HG03280 (cell line): ENCODE data around the gene RPL35.

Experiments
- ATAC-seq: cut with Tn5 transposase; IDR thresholded peaks from one replicate; pipeline ENCODE4 v1.9.1; 2021; ENCODE audit warnings: mild to moderate bottlenecking, moderate library complexity; ENCODE audit not compliant: unreplicated experiment

Gene RPL35

DNA sequence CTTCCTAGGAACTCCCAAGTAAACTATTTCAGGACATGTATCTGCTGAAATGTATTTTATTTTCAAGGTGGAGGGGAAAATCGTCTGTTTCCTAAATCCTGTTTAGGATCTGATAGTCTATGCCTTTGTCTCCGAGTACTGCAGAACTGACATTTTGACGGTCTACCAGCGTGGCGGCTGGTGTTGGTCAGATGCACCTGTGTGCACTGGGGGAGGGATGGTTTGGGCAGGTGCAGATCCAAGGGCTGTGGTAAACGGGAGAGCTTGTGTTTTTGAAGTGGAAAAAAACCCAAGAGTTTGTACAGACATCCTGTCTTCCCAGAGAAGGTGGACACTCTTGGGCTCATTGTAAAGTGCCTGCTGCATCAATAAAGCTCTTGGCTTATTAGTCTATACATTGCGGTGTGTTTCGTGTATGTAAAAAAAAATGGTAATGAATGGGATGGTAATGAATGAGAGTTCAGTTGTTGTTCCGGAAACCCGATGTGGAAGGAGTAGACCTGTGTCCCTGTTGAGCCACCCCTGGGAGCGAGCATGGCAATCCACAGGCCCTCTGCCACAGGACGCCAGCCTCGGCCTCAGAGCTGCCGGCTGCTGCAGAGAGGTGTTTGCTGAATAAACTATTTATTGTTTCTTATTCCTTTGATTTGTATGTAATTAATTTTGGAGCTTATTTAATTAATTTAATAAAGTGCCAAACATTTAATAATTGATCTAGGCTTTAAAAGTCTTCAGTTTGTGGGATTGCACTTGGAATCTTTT, 15.4 kb upstream of the RPL35 start:
- ATAC-seq = no peak

DNA sequence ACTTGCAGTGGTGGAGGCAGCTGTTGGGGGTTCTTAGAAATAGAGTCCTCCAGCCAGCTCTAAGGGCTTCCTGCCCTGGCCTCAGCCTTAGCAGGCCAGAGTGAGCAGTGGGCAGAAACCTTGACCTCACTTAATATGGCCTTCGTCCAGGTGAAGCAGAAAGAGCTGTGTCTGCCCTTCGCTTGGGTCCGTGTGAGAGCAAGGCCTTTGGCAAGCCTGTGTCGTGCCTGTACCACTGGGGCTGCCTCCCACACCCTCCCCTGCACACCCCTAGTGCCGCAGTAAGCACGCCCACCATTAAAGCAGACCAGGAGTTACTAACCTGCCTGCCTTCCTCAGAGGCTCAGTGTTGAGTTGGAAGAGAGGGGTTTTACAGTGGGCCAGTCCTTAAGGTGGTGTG, 13.7 kb upstream of the RPL35 start:
- no peak for ATAC-seq

DNA sequence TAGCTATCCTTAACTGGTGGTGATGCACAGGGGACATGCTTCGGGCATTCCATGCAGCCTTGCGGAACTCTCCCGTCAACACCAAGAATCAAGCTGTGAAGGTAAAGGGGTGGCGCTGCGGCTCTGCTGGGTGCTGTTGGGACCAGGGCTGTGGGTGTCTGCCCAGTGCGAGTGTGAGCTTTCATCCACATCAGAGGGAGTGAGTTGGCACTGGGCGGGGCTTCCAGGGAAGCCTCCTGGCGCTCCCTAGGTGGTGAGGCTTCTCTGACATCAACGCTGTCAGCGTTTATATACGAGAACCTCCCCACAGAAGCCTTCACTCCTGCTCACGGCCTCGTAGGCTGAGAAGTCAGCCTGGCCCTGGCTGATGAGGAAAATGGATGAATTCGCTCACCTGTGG, 11.9 kb upstream of the RPL35 start:
- ATAC-seq = no peak

DNA sequence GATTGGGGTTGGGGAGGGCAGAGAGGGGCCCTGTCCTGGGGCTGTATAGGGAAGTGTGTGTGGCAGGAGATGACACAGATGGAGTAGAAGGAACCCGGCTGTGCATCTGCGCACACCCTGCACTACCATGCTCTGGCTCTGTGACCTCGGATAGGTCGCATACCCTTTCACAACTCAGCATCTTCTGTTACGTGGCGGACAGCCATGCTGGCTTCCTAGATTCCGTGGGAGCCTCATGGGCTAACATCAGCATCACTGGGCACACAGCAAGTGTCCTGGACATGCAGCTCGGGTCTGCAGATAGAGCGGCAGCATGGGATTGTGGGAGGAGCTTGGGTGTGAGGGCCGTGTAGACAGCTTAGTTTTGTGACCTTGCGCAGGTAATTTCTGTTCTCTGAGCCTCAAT, 9.4 kb upstream of the RPL35 start:
- no peak for ATAC-seq

GRCh38 chr9:124870723-124871122, 9.0 kb upstream of the RPL35 start:
- no peak for ATAC-seq

GRCh38 chr9:124869986-124870560, 8.3 kb upstream of the RPL35 start:
- ATAC-seq = peak; percentile 42

DNA sequence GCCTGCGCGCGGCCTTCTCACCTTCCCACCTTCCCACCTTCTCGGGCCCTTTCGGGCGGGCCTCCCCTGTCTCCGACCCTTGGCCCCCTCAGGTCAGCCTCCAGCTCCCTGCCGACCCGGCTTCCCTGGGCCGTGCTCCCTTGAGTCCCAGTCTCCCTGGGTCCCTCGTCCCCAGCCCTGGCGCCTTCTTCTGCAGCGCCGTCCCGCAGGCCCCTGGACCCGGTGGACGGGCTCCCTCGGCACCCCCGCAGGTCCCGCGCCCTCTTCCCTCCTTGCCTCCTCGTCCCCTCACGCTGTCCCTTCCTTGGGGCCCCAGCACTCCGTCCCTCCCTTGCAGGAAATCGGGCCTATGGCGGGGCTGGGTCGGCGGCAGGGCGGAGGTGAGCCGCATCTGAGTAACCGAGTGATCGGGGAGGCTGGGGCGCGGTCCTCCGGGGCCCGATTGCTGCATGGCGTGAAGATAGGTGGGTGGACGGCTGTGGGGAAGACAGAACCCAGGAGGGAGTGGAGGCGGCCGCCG, 7.8 kb upstream of the RPL35 start:
- peak; percentile 2 for ATAC-seq

GRCh38 chr9:124868511-124869465, 7.0 kb upstream of the RPL35 start:
- peak; percentile 59 for ATAC-seq

DNA sequence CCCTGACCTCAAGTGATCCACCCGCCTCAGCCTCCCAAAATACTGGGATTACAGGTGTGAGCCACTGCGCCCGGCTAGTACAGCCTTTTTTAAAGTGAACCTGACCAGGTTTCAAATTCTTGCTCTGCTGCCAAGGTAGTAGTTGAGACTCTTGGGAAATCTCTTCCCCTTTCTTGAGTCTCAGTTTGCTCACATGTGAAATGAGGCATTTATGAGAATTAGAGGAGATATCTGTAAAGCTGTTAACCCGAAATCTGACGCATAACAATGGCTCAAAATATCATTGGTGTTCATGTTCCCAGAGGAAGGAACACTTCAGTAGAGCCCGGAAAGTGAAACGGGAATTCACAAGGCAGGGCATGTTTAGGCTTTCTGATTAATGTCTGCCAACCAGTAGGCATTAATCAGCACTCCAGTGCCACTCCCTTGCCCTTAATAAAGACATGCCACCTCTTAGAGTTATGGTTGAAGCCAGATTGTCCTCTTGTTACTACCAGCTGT, 1.7 kb upstream of the RPL35 start:
- no peak for ATAC-seq

GRCh38 chr9:124860582-124861341, 995 bp downstream of the RPL35 start:
- no peak for ATAC-seq

GRCh38 chr9:124859803-124860581, 1.8 kb downstream of the RPL35 start:
- no peak for ATAC-seq

DNA sequence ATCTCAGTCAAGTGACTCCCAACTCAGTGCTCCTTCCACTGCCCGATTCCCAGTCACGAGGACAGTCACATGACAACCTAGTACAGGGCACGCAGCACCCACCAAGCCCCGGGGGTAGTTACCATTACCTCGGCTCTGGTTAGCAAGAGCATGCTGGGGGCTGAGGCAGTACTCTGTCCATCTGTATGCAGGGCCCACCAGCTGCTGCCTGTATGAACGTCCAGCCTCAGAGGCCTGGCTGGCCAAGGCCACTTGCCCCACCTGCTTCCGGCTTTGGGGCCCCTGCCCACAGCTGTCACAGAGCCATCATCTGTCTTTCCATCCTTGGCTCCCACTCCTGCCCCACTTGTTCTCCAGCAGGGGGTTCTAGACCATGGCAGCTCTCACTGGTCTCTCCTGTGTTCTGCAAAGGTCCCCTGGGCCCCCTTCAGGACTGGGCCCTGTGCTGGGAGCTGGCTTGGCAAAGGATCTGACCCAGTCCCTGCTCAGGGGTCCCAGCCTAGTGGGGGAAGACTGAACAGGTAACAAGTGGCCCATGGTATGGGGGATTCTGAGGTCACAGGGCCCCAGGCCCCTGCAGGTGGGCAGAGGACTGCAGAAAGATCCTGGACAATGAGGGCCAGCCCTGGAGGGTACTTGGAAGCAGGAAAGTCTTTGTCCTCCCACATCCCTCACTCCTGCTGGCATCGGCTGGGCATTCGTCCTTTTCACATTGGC, 3.3 kb downstream of the RPL35 start:
- ATAC-seq = no peak

DNA sequence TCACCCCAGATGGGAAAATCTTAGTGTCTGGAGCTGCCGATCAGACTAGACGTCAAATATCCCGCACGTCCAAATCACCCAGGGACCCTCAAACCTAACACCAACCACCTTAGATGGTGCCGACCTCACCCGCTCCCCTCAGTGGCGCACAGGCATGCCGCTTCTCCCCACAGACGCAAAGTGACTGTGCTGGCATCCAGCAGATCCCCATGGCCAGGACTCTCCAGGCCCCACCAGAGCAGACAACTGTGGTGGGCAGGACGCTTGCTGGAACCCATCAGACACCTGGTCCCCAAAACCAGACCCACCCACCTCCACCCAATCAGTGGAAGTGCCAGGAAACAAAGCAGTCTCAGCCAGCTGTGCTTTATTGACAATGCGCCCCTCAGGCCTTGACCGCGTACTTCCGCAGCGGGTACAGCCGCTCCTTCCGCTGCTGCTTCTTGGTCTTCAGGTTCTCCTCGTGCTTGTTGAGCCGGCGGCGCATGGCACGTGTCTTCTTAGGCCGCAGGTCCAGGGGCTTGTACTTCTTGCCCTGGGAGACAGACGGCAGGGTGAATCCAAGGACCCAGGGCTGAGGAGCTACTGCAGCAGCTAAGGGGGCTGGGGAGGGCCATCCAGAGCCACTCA, 4.1 kb downstream of the RPL35 start:
- no peak for ATAC-seq

- no peak for ATAC-seq
Measured at GRCh38 chr9:124855944-124856765, 5.6 kb downstream of the RPL35 start.

DNA sequence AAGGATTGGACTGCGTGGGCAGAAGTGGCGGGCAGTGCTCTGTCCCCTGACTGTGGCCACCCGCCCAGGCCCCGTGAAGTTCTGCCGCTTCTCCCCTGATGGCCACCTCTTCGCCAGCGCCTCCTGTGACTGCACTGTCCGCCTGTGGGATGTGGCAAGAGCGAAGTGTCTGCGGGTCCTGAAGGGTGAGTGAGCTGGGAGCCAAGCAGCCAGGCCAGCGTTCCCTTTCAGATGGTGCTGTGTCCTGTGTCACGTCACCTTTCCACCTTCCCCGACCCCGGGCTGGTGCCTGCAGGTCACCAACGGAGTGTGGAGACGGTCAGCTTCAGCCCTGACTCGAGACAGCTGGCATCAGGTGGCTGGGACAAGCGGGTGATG, 6.2 kb downstream of the RPL35 start:
- ATAC-seq = no peak

- ATAC-seq = no peak
Measured at GRCh38 chr9:124854822-124855221, 6.9 kb downstream of the RPL35 start.

DNA sequence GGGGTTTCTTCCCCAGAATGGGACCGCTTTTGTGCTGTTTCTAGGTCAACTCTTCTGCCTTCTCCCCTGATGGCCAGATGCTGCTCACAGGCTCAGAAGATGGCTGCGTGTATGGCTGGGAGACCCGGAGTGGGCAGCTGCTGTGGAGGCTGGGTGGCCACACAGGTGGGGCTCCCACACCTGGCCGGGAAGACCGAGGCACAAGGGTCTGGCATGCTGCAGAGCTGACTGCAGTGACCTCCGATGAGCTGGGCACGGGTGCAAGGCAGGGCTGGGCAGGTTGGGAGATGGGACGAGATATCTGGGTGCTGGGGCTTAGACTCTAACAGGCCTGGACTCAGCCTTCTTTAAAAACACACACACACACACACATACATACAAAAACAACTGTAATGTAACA, 7.6 kb downstream of the RPL35 start:
- ATAC-seq = no peak

GRCh38 chr9:124853605-124854143, 8.1 kb downstream of the RPL35 start:
- ATAC-seq = peak; percentile 3
